ENCODE results near the gene NXPH1.

The NXPH1 gene

GRCh38 chr7:8433477-8434289, at the start of gene NXPH1:
Gene NXPH1 (plus strand): TSS chr7:8433609.
- DNase-seq = no peak

- DNase-seq = no peak
These were observed 48.5 kb upstream of the NXPH1 start for GRCh38 chr7:8384901-8385300.

GRCh38 chr7:8386926-8387550, 46.4 kb upstream of the NXPH1 start:
- no peak for DNase-seq

GRCh38 chr7:8387551-8388256, 45.7 kb upstream of the NXPH1 start:
- DNase-seq = no peak

GRCh38 chr7:8388257-8388625, 45.2 kb upstream of the NXPH1 start:
- no peak for DNase-seq

GRCh38 chr7:8389593-8390261, 43.7 kb upstream of the NXPH1 start:
- DNase-seq = no peak

- no peak for DNase-seq
These were observed 43.2 kb upstream of the NXPH1 start for GRCh38 chr7:8390262-8390626.

GRCh38 chr7:8391353-8392062, 41.9 kb upstream of the NXPH1 start:
- DNase-seq = no peak

- DNase-seq = no peak
These were observed 37.1 kb upstream of the NXPH1 start for GRCh38 chr7:8396294-8396693.

GRCh38 chr7:8408871-8409270, 24.5 kb upstream of the NXPH1 start:
- no peak for DNase-seq

GRCh38 chr7:8411103-8411502, 22.3 kb upstream of the NXPH1 start:
- DNase-seq = no peak

- DNase-seq = no peak
These were observed 19.8 kb upstream of the NXPH1 start for GRCh38 chr7:8413600-8413999.

GRCh38 chr7:8418629-8419245, 14.7 kb upstream of the NXPH1 start:
- DNase-seq = no peak

GRCh38 chr7:8422177-8422576, 11.2 kb upstream of the NXPH1 start:
- no peak for DNase-seq

GRCh38 chr7:8423057-8423456, 10.4 kb upstream of the NXPH1 start:
- DNase-seq = no peak

- DNase-seq = no peak
These were observed 8.2 kb upstream of the NXPH1 start for GRCh38 chr7:8425223-8425622.

- no peak for DNase-seq
These were observed 2.8 kb upstream of the NXPH1 start for GRCh38 chr7:8430643-8431042.

GRCh38 chr7:8434290-8435002, 1.0 kb downstream of the NXPH1 start:
- DNase-seq = no peak

- no peak for DNase-seq
These were observed 1.7 kb downstream of the NXPH1 start for GRCh38 chr7:8435095-8435494.

- no peak for DNase-seq
These were observed 2.5 kb downstream of the NXPH1 start for GRCh38 chr7:8435590-8436545.

GRCh38 chr7:8436965-8437364, 3.6 kb downstream of the NXPH1 start:
- peak; percentile 46 for DNase-seq

All from activated CD4-positive, CD25-positive, alpha-beta regulatory T cell treated with anti-CD3 and anti-CD28 coated beads, Interleukin-2, amount 50 U/mL, for 72 hours (primary cell).